Neural crest cell (in vitro differentiated cells): ENCODE measurements around the gene PCDH8. TPM values are rescaled to one million over a fixed set of nuclear protein-coding genes. Genes with fewer than 3 reads are reported as not detected.
"Not testable (repeated sequence)": the region's sequence is repeated elsewhere in the genome, so short reads cannot be mapped to it uniquely, and the experiment has no call there.

Experiments used
- DNase-seq: peaks from one replicate; pipeline ENCODE4 v3.0.0; 2021; ENCODE audit warnings: low read depth, mixed read lengths, low spot score
- H3K27ac Mint-ChIP-seq: one replicate; pipeline ENCODE4 v1.8.0; 2021; ENCODE audit warnings: mild to moderate bottlenecking, mixed read lengths; ENCODE audit not compliant: unreplicated experiment
- H3K27me3 Mint-ChIP-seq: 2 replicates; pipeline ENCODE4 v1.8.0; 2021; ENCODE audit warnings: low read depth, mild to moderate bottlenecking, mixed read lengths
- H3K36me3 Mint-ChIP-seq: 2 replicates; pipeline ENCODE4 v1.8.0; 2021; ENCODE audit warnings: low read depth, mild to moderate bottlenecking, mixed read lengths
- H3K4me1 Mint-ChIP-seq: 2 replicates; pipeline ENCODE4 v1.8.0; 2021; ENCODE audit warnings: mixed read lengths
- H3K4me3 Mint-ChIP-seq: one replicate; pipeline ENCODE4 v1.8.0; 2021; ENCODE audit warnings: mild to moderate bottlenecking, mixed read lengths
- H3K9me3 Mint-ChIP-seq: 2 replicates; pipeline ENCODE4 v1.8.0; 2021; ENCODE audit warnings: mixed read lengths
- CTCF ChIP-seq: fragments of 200-600 bp; sonication (generic); conservative IDR thresholded peaks from 2 replicates; pipeline ENCODE4 v1.5.0; 2021; ENCODE audit warnings: antibody characterized with exemption, mild to moderate bottlenecking
- total RNA-seq: library from RNA; stranded (reverse); gene quantifications from 2 replicates; pipeline ENCODE4 v1.2.1, GENCODE V29; 2021

The PCDH8 gene
- total RNA-seq, 1 donor from 2014 or later, result 14.6 TPM

- peaks cover 3% of the 10 kb centered on the region for H3K4me1 Mint-ChIP-seq
- H3K4me3 Mint-ChIP-seq, result no peak overlapping the region
- H3K36me3 Mint-ChIP-seq, result no peaks in the 10 kb centered on the region
- no peaks in the 10 kb centered on the region for H3K9me3 Mint-ChIP-seq
- DNase-seq, result no peak
- no peak overlapping the region for H3K27ac Mint-ChIP-seq
- no peak for TF ChIP-seq CTCF
- H3K27me3 Mint-ChIP-seq, result peaks cover 3% of the 10 kb centered on the region
Measured at GRCh38 chr13:52827839-52828238, 20.6 kb downstream of the PCDH8 start.

GRCh38 chr13:52817886-52818285 lies 30.6 kb downstream of the PCDH8 start:
- not testable (repeated sequence) for H3K27me3 Mint-ChIP-seq, DNase-seq, H3K4me3 Mint-ChIP-seq, H3K9me3 Mint-ChIP-seq, H3K4me1 Mint-ChIP-seq, H3K36me3 Mint-ChIP-seq, H3K27ac Mint-ChIP-seq

- peaks cover 2% of the 10 kb centered on the region for H3K9me3 Mint-ChIP-seq
- peaks cover 2% of the 10 kb centered on the region for H3K36me3 Mint-ChIP-seq
- peaks cover under 1% of the 10 kb centered on the region for H3K27me3 Mint-ChIP-seq
- H3K4me1 Mint-ChIP-seq, result no peaks in the 10 kb centered on the region
- no peak overlapping the region for H3K4me3 Mint-ChIP-seq
- no peak for TF ChIP-seq CTCF
- DNase-seq, result no peak
- no peak overlapping the region for H3K27ac Mint-ChIP-seq
Measured at GRCh38 chr13:52815330-52815729, 33.1 kb downstream of the PCDH8 start.

- Mint-ChIP-seq H3K27me3 (no peaks in the 10 kb centered on the region), H3K9me3 (peaks cover 2% of the 10 kb centered on the region), H3K4me1 (peaks cover 10% of the 10 kb centered on the region), H3K36me3 (peaks cover 2% of the 10 kb centered on the region), H3K4me3 (no peak overlapping the region), H3K27ac (no peak overlapping the region)
- TF ChIP-seq CTCF, result no peak
- DNase-seq, result no peak
Measured at GRCh38 chr13:52812941-52813340, 35.5 kb downstream of the PCDH8 start.

GRCh38 chr13:52811841-52812240 lies 36.6 kb downstream of the PCDH8 start:
- TF ChIP-seq CTCF, result no peak
- Mint-ChIP-seq H3K36me3 (peaks cover 2% of the 10 kb centered on the region), H3K4me1 (peaks cover 10% of the 10 kb centered on the region), H3K27ac (no peak overlapping the region), H3K9me3 (peaks cover 2% of the 10 kb centered on the region), H3K4me3 (no peak overlapping the region), H3K27me3 (no peaks in the 10 kb centered on the region)
- DNase-seq, result no peak

- peaks cover 2% of the 10 kb centered on the region for H3K9me3 Mint-ChIP-seq
- no peak overlapping the region for H3K27ac Mint-ChIP-seq
- H3K36me3 Mint-ChIP-seq, result peaks cover 2% of the 10 kb centered on the region
- no peak for TF ChIP-seq CTCF
- peaks cover 10% of the 10 kb centered on the region for H3K4me1 Mint-ChIP-seq
- DNase-seq, result no peak
- H3K4me3 Mint-ChIP-seq, result no peak overlapping the region
- no peaks in the 10 kb centered on the region for H3K27me3 Mint-ChIP-seq
Measured at GRCh38 chr13:52810526-52810925, 37.9 kb downstream of the PCDH8 start.
